GM23338 (cell line): ENCODE data around the gene SYPL2. TPM values are rescaled to one million over a fixed set of nuclear protein-coding genes. Genes with fewer than 3 reads are reported as not detected.

Experiments used
- ATAC-seq: fragments of 200-7000 bp; cut with Tn5 transposase; 3 replicates; pipeline ENCODE4 v1.9.1; 2020
- DNase-seq: peaks from one replicate; pipeline ENCODE4 v3.0.0-alpha.2; 2015; ENCODE audit warnings: low spot score
- H2AFZ ChIP-seq: fragments of 200-600 bp; sonication (generic); 2 replicates; pipeline ENCODE4 v1.8.0; 2016; ENCODE audit warnings: antibody characterized with exemption, mild to moderate bottlenecking, moderate library complexity
- H3F3A ChIP-seq: fragments of 200-600 bp; sonication (generic); replicated peaks from 2 replicates; pipeline ENCODE4 v1.8.0; 2017; ENCODE audit warnings: antibody characterized with exemption, mixed run types, low read depth
- H3K27ac ChIP-seq: fragments of 200-600 bp; sonication (generic); 2 replicates; pipeline ENCODE4 v1.6.1; 2016; ENCODE audit warnings: low read depth
- H3K27me3 ChIP-seq: fragments of 200-600 bp; sonication (generic); 2 replicates; pipeline ENCODE4 v1.8.0; 2016; ENCODE audit warnings: mild to moderate bottlenecking, mixed run types, moderate library complexity; ENCODE audit not compliant: insufficient read depth
- H3K36me3 ChIP-seq: fragments of 200-600 bp; sonication (generic); 2 replicates; pipeline ENCODE4 v1.8.0; 2016; ENCODE audit warnings: mild to moderate bottlenecking; ENCODE audit not compliant: insufficient read depth
- H3K4me1 ChIP-seq: fragments of 200-600 bp; sonication (generic); 2 replicates; pipeline ENCODE4 v1.8.0; 2016; ENCODE audit warnings: mild to moderate bottlenecking, moderate library complexity; ENCODE audit not compliant: insufficient read depth
- H3K4me2 ChIP-seq: fragments of 200-600 bp; sonication (generic); 2 replicates; pipeline ENCODE4 v1.7.1; 2017; ENCODE audit warnings: mixed run types
- H3K4me3 ChIP-seq: fragments of 200-600 bp; sonication (generic); 2 replicates; pipeline ENCODE4 v1.6.1; 2016; ENCODE audit warnings: mixed run types
- H3K79me2 ChIP-seq: fragments of 200-600 bp; sonication (generic); replicated peaks from 2 replicates; pipeline ENCODE4 v1.8.0; 2017; ENCODE audit warnings: mild to moderate bottlenecking; ENCODE audit not compliant: insufficient read depth
- H3K9me2 ChIP-seq: fragments of 200-600 bp; sonication (generic); 2 replicates; pipeline ENCODE4 v1.8.0; 2017; ENCODE audit not compliant: insufficient read depth
- H4K20me1 ChIP-seq: fragments of 200-600 bp; sonication (generic); replicated peaks from 2 replicates; pipeline ENCODE4 v1.8.0; 2017; ENCODE audit warnings: mild to moderate bottlenecking; ENCODE audit not compliant: insufficient read depth
- H3K27ac Mint-ChIP-seq: 2 replicates; pipeline ENCODE4 v1.8.0; 2020; ENCODE audit warnings: inconsistent platforms, mild to moderate bottlenecking, moderate library complexity, mixed read lengths
- H3K27me3 Mint-ChIP-seq: 3 replicates; pipeline ENCODE4 v1.8.0; 2022; ENCODE audit warnings: low read depth, mild to moderate bottlenecking, moderate library complexity, mixed read lengths, inconsistent platforms; ENCODE audit not compliant: insufficient read depth, poor library complexity
- H3K36me3 Mint-ChIP-seq: 3 replicates; pipeline ENCODE4 v1.8.0; 2021; ENCODE audit warnings: low read depth, mild to moderate bottlenecking, inconsistent platforms, moderate library complexity, mixed read lengths
- H3K4me1 Mint-ChIP-seq: 3 replicates; pipeline ENCODE4 v1.8.0; 2020; ENCODE audit warnings: mild to moderate bottlenecking, inconsistent platforms, mixed read lengths
- H3K4me3 Mint-ChIP-seq: 3 replicates; pipeline ENCODE4 v1.8.0; 2021; ENCODE audit warnings: moderate library complexity, mild to moderate bottlenecking, inconsistent platforms, mixed read lengths
- H3K9me3 Mint-ChIP-seq: 3 replicates; pipeline ENCODE4 v1.8.0; 2020; ENCODE audit warnings: moderate library complexity, mild to moderate bottlenecking, inconsistent platforms, mixed read lengths
- CREB1 ChIP-seq: fragments of 250-450 bp; sonication (Bioruptor Pico); IDR thresholded peaks from 2 replicates; pipeline ENCODE4 v1.5.0; 2020; ENCODE audit warnings: low read depth, mild to moderate bottlenecking, moderate library complexity
- EZH2 ChIP-seq: fragments of 200-600 bp; sonication (generic); IDR thresholded peaks from one replicate; pipeline ENCODE4 v1.8.0; 2017; ENCODE audit warnings: antibody characterized with exemption, mild to moderate bottlenecking, low read depth; ENCODE audit not compliant: unreplicated experiment
- EZH2phosphoT487 ChIP-seq: fragments of 200-600 bp; sonication (generic); IDR thresholded peaks from one replicate; pipeline ENCODE4 v1.8.1; 2018; ENCODE audit warnings: antibody characterized with exemption; ENCODE audit not compliant: unreplicated experiment
- JUNB ChIP-seq: IDR thresholded peaks from one replicate; pipeline ENCODE4 v1.6.1; 2016; ENCODE audit warnings: antibody characterized with exemption; ENCODE audit not compliant: unreplicated experiment
- NANOG ChIP-seq: IDR thresholded peaks from 2 replicates; pipeline ENCODE4 v1.6.1; 2016; ENCODE audit warnings: antibody characterized with exemption, borderline replicate concordance
- POLR2AphosphoS5 ChIP-seq: IDR thresholded peaks from 2 replicates; pipeline ENCODE4 v1.6.1; 2016; ENCODE audit warnings: antibody characterized with exemption, low read depth
- STAT1 ChIP-seq: IDR thresholded peaks from one replicate; pipeline ENCODE4 v1.6.1; 2016; ENCODE audit warnings: antibody characterized with exemption; ENCODE audit not compliant: unreplicated experiment
- ZNF114 ChIP-seq: fragments of 250-450 bp; sonication (Bioruptor Pico); IDR thresholded peaks from 2 replicates; pipeline ENCODE4 v1.5.0; 2020; ENCODE audit warnings: mild to moderate bottlenecking, moderate library complexity
- ZNF331 ChIP-seq: fragments of 250-450 bp; sonication (Bioruptor Pico); IDR thresholded peaks from 2 replicates; pipeline ENCODE4 v1.5.0; 2020; ENCODE audit warnings: low read depth, mild to moderate bottlenecking, moderate library complexity
- polyA plus RNA-seq: library from polyadenylated mRNA; unstranded; fragments of >200 nt; fragmentation: Nextera tagmentation; extraction: Ambion mirVana; gene quantifications from 2 replicates; pipeline ENCODE4 v1.2.1, GENCODE V29; 2016
- total RNA-seq: library from RNA; depleted of rRNA; stranded (reverse); fragments of >200 nt; shearing (Covaris generic); gene quantifications from 2 replicates; pipeline ENCODE4 v1.2.3, GENCODE V29; 2014
- TF ChIP-seq, protein P1 (sequence below): fragments of 250-450 bp; sonication (Bioruptor Pico); IDR thresholded peaks from 2 replicates; pipeline ENCODE4 v1.5.0; 2020; ENCODE audit warnings: mild to moderate bottlenecking, moderate library complexity
- TF ChIP-seq, protein P2 (sequence below): IDR thresholded peaks from 2 replicates; pipeline ENCODE4 v1.6.1; 2016; ENCODE audit warnings: antibody characterized with exemption
- TF ChIP-seq, protein P3 (sequence below), 2 experiments: fragments of 200-600 bp in 1 of 2; sonication (generic) in 1 of 2; conservative IDR thresholded peaks; 2 replicates each; pipeline versions ENCODE4 v1.5.1 to v1.6.1; 2016 to 2017; ENCODE audit warnings: antibody characterized with exemption in 2 of 2, low read depth in 2 of 2, mild to moderate bottlenecking in 2 of 2, moderate library complexity in 1 of 2
- TF ChIP-seq, protein P4 (sequence below): IDR thresholded peaks from one replicate; pipeline ENCODE4 v1.6.1; 2018; ENCODE audit warnings: antibody characterized with exemption; ENCODE audit not compliant: unreplicated experiment

The SYPL2 gene
- total and polyA plus RNA-seq, 2 experiments from 2014 or later = 0.40 to 0.49 TPM

DNA sequence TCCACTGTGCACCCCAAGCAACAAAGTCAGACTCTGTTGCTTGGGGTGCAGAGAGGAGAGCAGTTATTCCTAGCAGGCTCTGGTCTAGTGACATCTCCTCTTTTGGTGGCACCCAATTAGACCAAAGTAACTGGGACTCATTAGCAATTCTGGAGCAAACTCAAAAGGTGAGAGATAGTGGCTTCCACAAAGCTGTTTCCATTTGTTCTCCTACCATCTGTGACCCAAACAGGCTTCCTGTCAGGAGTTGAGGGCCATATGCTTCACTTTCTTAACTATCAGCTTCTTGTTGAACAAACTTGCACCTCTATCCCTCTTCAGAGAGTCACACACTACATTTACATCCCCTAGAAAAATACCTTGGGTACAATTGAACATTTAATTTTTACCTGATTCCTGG is 15.9 kb downstream of the SYPL2 start:
- H3K9me2 ChIP-seq = no peaks in the 10 kb centered on the region
- H3K79me2 ChIP-seq = no peaks in the 10 kb centered on the region
- no peak overlapping the region for H3K27ac ChIP-seq
- Mint-ChIP-seq H3K4me1 (peaks cover 27% of the 10 kb centered on the region), H3K27me3 (peaks cover 7% of the 10 kb centered on the region), H3K36me3 (peaks cover 9% of the 10 kb centered on the region; the same call in 2 of the 3 replicates), H3K27ac (no peak overlapping the region), H3K9me3 (no peaks in the 10 kb centered on the region; the same call in 2 of the 3 replicates), H3K4me3 (peak overlapping the region; percentile 85; the same call in 1 of the 3 replicates)
- no peaks in the 10 kb centered on the region for H4K20me1 ChIP-seq
- H3K36me3 ChIP-seq = no peaks in the 10 kb centered on the region
- ATAC-seq = no peak
- no peak for DNase-seq
- no peak overlapping the region for H3K4me3 ChIP-seq
- H3K4me2 ChIP-seq = no peak overlapping the region
- peaks cover 10% of the 10 kb centered on the region; the same call in 1 of the 2 replicates for H3K27me3 ChIP-seq
- TF ChIP-seq NANOG (no peak), ZNF114 (CRISPR knock-in tag) (no peak), POLR2AphosphoS5 (no peak), CREB1 (CRISPR knock-in tag) (no peak), JUNB (no peak), STAT1 (no peak), EZH2phosphoT487 (no peak), EZH2 (no peak), ZNF331 (CRISPR knock-in tag) (no peak)
- TF ChIP-seq, protein P1, sequence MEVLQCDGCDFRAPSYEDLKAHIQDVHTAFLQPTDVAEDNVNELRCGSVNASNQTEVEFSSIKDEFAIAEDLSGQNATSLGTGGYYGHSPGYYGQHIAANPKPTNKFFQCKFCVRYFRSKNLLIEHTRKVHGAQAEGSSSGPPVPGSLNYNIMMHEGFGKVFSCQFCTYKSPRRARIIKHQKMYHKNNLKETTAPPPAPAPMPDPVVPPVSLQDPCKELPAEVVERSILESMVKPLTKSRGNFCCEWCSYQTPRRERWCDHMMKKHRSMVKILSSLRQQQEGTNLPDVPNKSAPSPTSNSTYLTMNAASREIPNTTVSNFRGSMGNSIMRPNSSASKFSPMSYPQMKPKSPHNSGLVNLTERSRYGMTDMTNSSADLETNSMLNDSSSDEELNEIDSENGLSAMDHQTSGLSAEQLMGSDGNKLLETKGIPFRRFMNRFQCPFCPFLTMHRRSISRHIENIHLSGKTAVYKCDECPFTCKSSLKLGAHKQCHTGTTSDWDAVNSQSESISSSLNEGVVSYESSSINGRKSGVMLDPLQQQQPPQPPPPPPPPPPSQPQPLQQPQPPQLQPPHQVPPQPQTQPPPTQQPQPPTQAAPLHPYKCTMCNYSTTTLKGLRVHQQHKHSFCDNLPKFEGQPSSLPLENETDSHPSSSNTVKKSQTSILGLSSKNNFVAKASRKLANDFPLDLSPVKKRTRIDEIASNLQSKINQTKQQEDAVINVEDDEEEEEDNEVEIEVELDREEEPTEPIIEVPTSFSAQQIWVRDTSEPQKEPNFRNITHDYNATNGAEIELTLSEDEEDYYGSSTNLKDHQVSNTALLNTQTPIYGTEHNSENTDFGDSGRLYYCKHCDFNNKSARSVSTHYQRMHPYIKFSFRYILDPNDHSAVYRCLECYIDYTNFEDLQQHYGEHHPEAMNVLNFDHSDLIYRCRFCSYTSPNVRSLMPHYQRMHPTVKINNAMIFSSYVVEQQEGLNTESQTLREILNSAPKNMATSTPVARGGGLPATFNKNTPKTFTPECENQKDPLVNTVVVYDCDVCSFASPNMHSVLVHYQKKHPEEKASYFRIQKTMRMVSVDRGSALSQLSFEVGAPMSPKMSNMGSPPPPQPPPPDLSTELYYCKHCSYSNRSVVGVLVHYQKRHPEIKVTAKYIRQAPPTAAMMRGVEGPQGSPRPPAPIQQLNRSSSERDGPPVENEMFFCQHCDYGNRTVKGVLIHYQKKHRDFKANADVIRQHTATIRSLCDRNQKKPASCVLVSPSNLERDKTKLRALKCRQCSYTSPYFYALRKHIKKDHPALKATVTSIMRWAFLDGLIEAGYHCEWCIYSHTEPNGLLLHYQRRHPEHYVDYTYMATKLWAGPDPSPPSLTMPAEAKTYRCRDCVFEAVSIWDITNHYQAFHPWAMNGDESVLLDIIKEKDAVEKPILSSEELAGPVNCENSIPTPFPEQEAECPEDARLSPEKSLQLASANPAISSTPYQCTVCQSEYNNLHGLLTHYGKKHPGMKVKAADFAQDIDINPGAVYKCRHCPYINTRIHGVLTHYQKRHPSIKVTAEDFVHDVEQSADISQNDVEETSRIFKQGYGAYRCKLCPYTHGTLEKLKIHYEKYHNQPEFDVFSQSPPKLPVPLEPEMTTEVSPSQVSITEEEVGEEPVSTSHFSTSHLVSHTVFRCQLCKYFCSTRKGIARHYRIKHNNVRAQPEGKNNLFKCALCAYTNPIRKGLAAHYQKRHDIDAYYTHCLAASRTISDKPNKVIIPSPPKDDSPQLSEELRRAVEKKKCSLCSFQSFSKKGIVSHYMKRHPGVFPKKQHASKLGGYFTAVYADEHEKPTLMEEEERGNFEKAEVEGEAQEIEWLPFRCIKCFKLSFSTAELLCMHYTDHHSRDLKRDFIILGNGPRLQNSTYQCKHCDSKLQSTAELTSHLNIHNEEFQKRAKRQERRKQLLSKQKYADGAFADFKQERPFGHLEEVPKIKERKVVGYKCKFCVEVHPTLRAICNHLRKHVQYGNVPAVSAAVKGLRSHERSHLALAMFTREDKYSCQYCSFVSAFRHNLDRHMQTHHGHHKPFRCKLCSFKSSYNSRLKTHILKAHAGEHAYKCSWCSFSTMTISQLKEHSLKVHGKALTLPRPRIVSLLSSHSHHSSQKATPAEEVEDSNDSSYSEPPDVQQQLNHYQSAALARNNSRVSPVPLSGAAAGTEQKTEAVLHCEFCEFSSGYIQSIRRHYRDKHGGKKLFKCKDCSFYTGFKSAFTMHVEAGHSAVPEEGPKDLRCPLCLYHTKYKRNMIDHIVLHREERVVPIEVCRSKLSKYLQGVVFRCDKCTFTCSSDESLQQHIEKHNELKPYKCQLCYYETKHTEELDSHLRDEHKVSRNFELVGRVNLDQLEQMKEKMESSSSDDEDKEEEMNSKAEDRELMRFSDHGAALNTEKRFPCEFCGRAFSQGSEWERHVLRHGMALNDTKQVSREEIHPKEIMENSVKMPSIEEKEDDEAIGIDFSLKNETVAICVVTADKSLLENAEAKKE (CRISPR knock-in tag) = no peak
- TF ChIP-seq, protein P2, sequence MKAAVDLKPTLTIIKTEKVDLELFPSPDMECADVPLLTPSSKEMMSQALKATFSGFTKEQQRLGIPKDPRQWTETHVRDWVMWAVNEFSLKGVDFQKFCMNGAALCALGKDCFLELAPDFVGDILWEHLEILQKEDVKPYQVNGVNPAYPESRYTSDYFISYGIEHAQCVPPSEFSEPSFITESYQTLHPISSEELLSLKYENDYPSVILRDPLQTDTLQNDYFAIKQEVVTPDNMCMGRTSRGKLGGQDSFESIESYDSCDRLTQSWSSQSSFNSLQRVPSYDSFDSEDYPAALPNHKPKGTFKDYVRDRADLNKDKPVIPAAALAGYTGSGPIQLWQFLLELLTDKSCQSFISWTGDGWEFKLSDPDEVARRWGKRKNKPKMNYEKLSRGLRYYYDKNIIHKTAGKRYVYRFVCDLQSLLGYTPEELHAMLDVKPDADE = no peak
- TF ChIP-seq, protein P3, sequence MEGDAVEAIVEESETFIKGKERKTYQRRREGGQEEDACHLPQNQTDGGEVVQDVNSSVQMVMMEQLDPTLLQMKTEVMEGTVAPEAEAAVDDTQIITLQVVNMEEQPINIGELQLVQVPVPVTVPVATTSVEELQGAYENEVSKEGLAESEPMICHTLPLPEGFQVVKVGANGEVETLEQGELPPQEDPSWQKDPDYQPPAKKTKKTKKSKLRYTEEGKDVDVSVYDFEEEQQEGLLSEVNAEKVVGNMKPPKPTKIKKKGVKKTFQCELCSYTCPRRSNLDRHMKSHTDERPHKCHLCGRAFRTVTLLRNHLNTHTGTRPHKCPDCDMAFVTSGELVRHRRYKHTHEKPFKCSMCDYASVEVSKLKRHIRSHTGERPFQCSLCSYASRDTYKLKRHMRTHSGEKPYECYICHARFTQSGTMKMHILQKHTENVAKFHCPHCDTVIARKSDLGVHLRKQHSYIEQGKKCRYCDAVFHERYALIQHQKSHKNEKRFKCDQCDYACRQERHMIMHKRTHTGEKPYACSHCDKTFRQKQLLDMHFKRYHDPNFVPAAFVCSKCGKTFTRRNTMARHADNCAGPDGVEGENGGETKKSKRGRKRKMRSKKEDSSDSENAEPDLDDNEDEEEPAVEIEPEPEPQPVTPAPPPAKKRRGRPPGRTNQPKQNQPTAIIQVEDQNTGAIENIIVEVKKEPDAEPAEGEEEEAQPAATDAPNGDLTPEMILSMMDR (conservative IDR thresholded peaks at IDR 0.05; ENCODE audit: low read depth in 2 of 2) = no peak
- TF ChIP-seq, protein P4, sequence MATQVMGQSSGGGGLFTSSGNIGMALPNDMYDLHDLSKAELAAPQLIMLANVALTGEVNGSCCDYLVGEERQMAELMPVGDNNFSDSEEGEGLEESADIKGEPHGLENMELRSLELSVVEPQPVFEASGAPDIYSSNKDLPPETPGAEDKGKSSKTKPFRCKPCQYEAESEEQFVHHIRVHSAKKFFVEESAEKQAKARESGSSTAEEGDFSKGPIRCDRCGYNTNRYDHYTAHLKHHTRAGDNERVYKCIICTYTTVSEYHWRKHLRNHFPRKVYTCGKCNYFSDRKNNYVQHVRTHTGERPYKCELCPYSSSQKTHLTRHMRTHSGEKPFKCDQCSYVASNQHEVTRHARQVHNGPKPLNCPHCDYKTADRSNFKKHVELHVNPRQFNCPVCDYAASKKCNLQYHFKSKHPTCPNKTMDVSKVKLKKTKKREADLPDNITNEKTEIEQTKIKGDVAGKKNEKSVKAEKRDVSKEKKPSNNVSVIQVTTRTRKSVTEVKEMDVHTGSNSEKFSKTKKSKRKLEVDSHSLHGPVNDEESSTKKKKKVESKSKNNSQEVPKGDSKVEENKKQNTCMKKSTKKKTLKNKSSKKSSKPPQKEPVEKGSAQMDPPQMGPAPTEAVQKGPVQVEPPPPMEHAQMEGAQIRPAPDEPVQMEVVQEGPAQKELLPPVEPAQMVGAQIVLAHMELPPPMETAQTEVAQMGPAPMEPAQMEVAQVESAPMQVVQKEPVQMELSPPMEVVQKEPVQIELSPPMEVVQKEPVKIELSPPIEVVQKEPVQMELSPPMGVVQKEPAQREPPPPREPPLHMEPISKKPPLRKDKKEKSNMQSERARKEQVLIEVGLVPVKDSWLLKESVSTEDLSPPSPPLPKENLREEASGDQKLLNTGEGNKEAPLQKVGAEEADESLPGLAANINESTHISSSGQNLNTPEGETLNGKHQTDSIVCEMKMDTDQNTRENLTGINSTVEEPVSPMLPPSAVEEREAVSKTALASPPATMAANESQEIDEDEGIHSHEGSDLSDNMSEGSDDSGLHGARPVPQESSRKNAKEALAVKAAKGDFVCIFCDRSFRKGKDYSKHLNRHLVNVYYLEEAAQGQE = no peak
- H3K4me1 ChIP-seq = peaks cover 15% of the 10 kb centered on the region
- H3F3A ChIP-seq = peaks cover 8% of the 10 kb centered on the region; the same call in 1 of the 2 replicates
- H2AFZ ChIP-seq = no peak overlapping the region
